HepG2 (cell line): ENCODE data around the gene EEFSEC. TPM values are rescaled to one million over a fixed set of nuclear protein-coding genes. Genes with fewer than 3 reads are reported as not detected.

ENCODE experiments used
- CEBPB ChIP-seq: IDR thresholded peaks from 2 replicates; pipeline ENCODE4 v1.6.1; 2011; ENCODE audit warnings: low read depth, low read length, improper control_type of control experiment, borderline replicate concordance
- CEBPG ChIP-seq: IDR thresholded peaks from 2 replicates; pipeline ENCODE4 v1.6.1; 2016
- ETV5 ChIP-seq: IDR thresholded peaks from 2 replicates; pipeline ENCODE4 v1.6.1; 2018; ENCODE audit warnings: missing biosample characterization, missing genetic modification reagents, inconsistent platforms, borderline replicate concordance
- GATAD2A ChIP-seq: IDR thresholded peaks from 2 replicates; pipeline ENCODE4 v1.6.1; 2016
- HDAC1 ChIP-seq: sonication (generic); formaldehyde crosslinking; IDR thresholded peaks from 2 replicates; pipeline ENCODE4 v1.5.1; 2020; ENCODE audit warnings: mild to moderate bottlenecking, missing genetic modification reagents
- HDAC6 ChIP-seq: fragments of 200-600 bp; sonication (generic); IDR thresholded peaks from 2 replicates; pipeline ENCODE4 v1.7.0; 2017; ENCODE audit warnings: mild to moderate bottlenecking, antibody characterized with exemption, low read length, low read depth
- HHEX ChIP-seq: IDR thresholded peaks from 2 replicates; pipeline ENCODE4 v1.6.1; 2016; ENCODE audit warnings: control low read depth
- JDP2 ChIP-seq: sonication (generic); formaldehyde crosslinking; IDR thresholded peaks from 2 replicates; pipeline ENCODE4 v1.8.1; 2022; ENCODE audit warnings: missing genetic modification reagents, borderline replicate concordance
- MYC ChIP-seq: sonication (generic); formaldehyde crosslinking; IDR thresholded peaks from 2 replicates; pipeline ENCODE4 v1.9.0; 2021; ENCODE audit warnings: missing genetic modification reagents, borderline replicate concordance
- NKX3-1 ChIP-seq: sonication (generic); formaldehyde crosslinking; IDR thresholded peaks from 2 replicates; pipeline ENCODE4 v1.5.0; 2020; ENCODE audit warnings: missing genetic modification reagents
- PHF20 ChIP-seq: sonication (generic); formaldehyde crosslinking; IDR thresholded peaks from 2 replicates; pipeline ENCODE4 v1.5.0; 2020; ENCODE audit warnings: mild to moderate bottlenecking, missing genetic modification reagents
- RXRB ChIP-seq: IDR thresholded peaks from 2 replicates; pipeline ENCODE4 v1.6.1; 2016; ENCODE audit warnings: borderline replicate concordance, missing genetic modification reagents, missing compliant biosample characterization
- SMC3 ChIP-seq: IDR thresholded peaks from 2 replicates; pipeline ENCODE4 v1.6.1; 2011; ENCODE audit warnings: low read length, improper control_type of control experiment
- TBX3 ChIP-seq: fragments of 450-650 bp; IDR thresholded peaks from 2 replicates; pipeline ENCODE4 v1.6.1; 2017; ENCODE audit warnings: antibody characterized with exemption, mild to moderate bottlenecking, inconsistent platforms, borderline replicate concordance
- YY1 ChIP-seq: IDR thresholded peaks from 2 replicates; pipeline ENCODE4 v1.6.1; 2011; ENCODE audit warnings: low read length, low read depth, moderate library complexity, mild to moderate bottlenecking; ENCODE audit not compliant: insufficient read depth, insufficient replicate concordance
- ZBTB8A ChIP-seq: sonication (generic); formaldehyde crosslinking; IDR thresholded peaks from 2 replicates; pipeline ENCODE4 v1.4.0; 2020; ENCODE audit warnings: mild to moderate bottlenecking, low read depth, missing genetic modification reagents, borderline replicate concordance
- ZNF441 ChIP-seq: sonication (generic); formaldehyde crosslinking; IDR thresholded peaks from 2 replicates; pipeline ENCODE4 v1.7.0; 2021; ENCODE audit warnings: missing genetic modification reagents, borderline replicate concordance
- ZSCAN31 ChIP-seq: sonication (generic); formaldehyde crosslinking; IDR thresholded peaks from 2 replicates; pipeline ENCODE4 v1.5.0; 2020; ENCODE audit warnings: low read depth, mild to moderate bottlenecking, missing genetic modification reagents
- polyA plus RNA-seq, 8 experiments: library from polyadenylated mRNA; depleted of rRNA in 3 of 8; stranded (reverse) in 7 of 8; unstranded in 1 of 8; fragments of >200 nt; fragmentation: Illumina TruSeq in 4 of 8; extraction: Trizol in 4 of 8; gene quantifications; 2 replicates each; pipeline versions ENCODE4 v1.2.1 to v1.2.3, GENCODE V29; 2011 to 2016; ENCODE audit warnings: low read depth in 4 of 8, missing spikeins in 1 of 8, mixed read lengths in 1 of 8; ENCODE audit not compliant: insufficient read depth in 1 of 8
- total RNA-seq, 5 experiments: library from RNA; depleted of rRNA; stranded (reverse); fragments of >200 nt; fragmentation: Illumina TruSeq; extraction: Trizol; gene quantifications; 2 replicates each; pipeline ENCODE4 v1.2.3, GENCODE V29; 2016; ENCODE audit warnings: low read depth in 1 of 5
- TF ChIP-seq, protein P1 (sequence below): sonication (generic); formaldehyde crosslinking; IDR thresholded peaks from 2 replicates; pipeline ENCODE4 v1.4.0; 2020; ENCODE audit warnings: missing genetic modification reagents
- TF ChIP-seq, protein P2 (sequence below): IDR thresholded peaks from 2 replicates; pipeline ENCODE4 v1.6.1; 2016; ENCODE audit warnings: low read depth
- TF ChIP-seq, protein P3 (sequence below): IDR thresholded peaks from 2 replicates; pipeline ENCODE4 v1.6.1; 2016; ENCODE audit warnings: control low read depth
- TF ChIP-seq, protein P4 (sequence below): sonication (generic); formaldehyde crosslinking; IDR thresholded peaks from 2 replicates; pipeline ENCODE4 v1.8.0; 2022; ENCODE audit warnings: missing genetic modification reagents, mild to moderate bottlenecking, borderline replicate concordance

EEFSEC gene
- total and polyA plus RNA-seq, 2 of the 13 experiments (the other 11 are each of a cell fraction or from before 2014, with no cell fraction given): 6.4 to 24.2 TPM

DNA sequence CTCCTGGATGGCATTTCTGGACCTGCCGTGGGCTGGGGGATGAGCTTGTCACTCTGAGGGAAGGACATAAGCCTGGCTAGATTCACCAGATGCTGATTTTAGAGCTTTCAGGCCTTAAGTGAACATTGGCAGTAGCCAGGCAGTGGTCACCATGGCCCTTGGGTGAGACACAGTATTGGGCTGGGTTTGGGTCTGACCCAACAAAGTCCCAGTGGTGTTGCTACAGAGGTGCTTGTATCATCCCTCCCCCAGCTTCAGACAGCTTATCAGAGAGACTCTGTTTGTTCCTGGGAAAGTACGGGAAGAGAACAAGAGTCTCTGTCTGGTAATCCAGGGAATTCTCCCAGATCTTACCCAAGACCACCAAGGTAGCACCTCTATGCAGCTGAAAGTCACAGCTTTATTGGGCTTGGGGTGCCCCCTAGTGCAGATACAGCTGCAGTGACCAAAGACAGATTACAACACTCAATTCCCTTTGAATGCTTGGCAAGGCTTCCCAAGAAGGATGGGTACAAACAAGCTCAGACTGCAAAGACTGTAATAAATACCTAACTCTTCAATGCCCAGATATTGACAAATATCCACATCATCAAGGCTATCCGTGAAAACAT is 19.9 kb upstream of the EEFSEC start (continued):
- TF ChIP-seq, protein P1, sequence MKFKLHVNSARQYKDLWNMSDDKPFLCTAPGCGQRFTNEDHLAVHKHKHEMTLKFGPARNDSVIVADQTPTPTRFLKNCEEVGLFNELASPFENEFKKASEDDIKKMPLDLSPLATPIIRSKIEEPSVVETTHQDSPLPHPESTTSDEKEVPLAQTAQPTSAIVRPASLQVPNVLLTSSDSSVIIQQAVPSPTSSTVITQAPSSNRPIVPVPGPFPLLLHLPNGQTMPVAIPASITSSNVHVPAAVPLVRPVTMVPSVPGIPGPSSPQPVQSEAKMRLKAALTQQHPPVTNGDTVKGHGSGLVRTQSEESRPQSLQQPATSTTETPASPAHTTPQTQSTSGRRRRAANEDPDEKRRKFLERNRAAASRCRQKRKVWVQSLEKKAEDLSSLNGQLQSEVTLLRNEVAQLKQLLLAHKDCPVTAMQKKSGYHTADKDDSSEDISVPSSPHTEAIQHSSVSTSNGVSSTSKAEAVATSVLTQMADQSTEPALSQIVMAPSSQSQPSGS: no peak
- TF ChIP-seq HDAC1 (CRISPR knock-in tag): no peak
- no peak for TF ChIP-seq JDP2 (CRISPR knock-in tag)
- no peak for TF ChIP-seq RXRB
- no peak for TF ChIP-seq TBX3
- TF ChIP-seq MYC (CRISPR knock-in tag): no peak
- TF ChIP-seq HDAC6: no peak
- TF ChIP-seq ZBTB8A: no peak
- peak; percentile 58 for TF ChIP-seq CEBPG
- TF ChIP-seq, protein P2, sequence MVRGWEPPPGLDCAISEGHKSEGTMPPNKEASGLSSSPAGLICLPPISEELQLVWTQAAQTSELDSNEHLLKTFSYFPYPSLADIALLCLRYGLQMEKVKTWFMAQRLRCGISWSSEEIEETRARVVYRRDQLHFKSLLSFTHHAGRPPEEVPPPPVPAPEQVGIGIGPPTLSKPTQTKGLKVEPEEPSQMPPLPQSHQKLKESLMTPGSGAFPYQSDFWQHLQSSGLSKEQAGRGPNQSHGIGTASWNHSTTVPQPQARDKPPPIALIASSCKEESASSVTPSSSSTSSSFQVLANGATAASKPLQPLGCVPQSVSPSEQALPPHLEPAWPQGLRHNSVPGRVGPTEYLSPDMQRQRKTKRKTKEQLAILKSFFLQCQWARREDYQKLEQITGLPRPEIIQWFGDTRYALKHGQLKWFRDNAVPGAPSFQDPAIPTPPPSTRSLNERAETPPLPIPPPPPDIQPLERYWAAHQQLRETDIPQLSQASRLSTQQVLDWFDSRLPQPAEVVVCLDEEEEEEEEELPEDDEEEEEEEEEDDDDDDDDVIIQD (CRISPR knock-in tag): no peak
- TF ChIP-seq GATAD2A: no peak
- no peak for TF ChIP-seq YY1
- peak; percentile 87 for TF ChIP-seq SMC3
- TF ChIP-seq HHEX: no peak
- TF ChIP-seq ZSCAN31 (CRISPR knock-in tag): 0 out of 2 replicates have a peak, but pooled peaks have one; percentile 48
- 0 out of 2 replicates have a peak, but pooled peaks have one; percentile 5 for TF ChIP-seq CEBPB
- TF ChIP-seq PHF20: no peak
- no peak for TF ChIP-seq ZNF441 (CRISPR knock-in tag)
- no peak for TF ChIP-seq ETV5 (CRISPR knock-in tag)
- TF ChIP-seq, protein P3, sequence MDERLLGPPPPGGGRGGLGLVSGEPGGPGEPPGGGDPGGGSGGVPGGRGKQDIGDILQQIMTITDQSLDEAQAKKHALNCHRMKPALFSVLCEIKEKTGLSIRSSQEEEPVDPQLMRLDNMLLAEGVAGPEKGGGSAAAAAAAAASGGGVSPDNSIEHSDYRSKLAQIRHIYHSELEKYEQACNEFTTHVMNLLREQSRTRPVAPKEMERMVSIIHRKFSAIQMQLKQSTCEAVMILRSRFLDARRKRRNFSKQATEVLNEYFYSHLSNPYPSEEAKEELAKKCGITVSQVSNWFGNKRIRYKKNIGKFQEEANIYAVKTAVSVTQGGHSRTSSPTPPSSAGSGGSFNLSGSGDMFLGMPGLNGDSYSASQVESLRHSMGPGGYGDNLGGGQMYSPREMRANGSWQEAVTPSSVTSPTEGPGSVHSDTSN: no peak
- TF ChIP-seq NKX3-1 (CRISPR knock-in tag): no peak
- TF ChIP-seq, protein P4, sequence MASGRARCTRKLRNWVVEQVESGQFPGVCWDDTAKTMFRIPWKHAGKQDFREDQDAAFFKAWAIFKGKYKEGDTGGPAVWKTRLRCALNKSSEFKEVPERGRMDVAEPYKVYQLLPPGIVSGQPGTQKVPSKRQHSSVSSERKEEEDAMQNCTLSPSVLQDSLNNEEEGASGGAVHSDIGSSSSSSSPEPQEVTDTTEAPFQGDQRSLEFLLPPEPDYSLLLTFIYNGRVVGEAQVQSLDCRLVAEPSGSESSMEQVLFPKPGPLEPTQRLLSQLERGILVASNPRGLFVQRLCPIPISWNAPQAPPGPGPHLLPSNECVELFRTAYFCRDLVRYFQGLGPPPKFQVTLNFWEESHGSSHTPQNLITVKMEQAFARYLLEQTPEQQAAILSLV (CRISPR knock-in tag): no peak
